Lower lobe of right lung (tissue), 2 donors: Measurements from ENCODE around the gene ABLIM1. TPM values are rescaled to one million over a fixed set of nuclear protein-coding genes. Genes with fewer than 3 reads are reported as not detected.

Experiments used
- ATAC-seq, 2 donors: fragments of 200-7000 bp; cut with Tn5 transposase; one replicate each; pipeline ENCODE4 v1.9.1; 2020 to 2022; ENCODE audit warnings: mild to moderate bottlenecking in 2 of 2, moderate library complexity in 2 of 2
- DNase-seq: peaks from one replicate; pipeline ENCODE4 v3.0.0-alpha.2; 2020
- H3K27ac ChIP-seq: fragments of 200-600 bp; one replicate; pipeline ENCODE4 v1.8.0; 2022
- H3K27me3 ChIP-seq: fragments of 200-600 bp; one replicate; pipeline ENCODE4 v1.8.0; 2022; ENCODE audit warnings: low read depth
- H3K36me3 ChIP-seq: fragments of 200-600 bp; one replicate; pipeline ENCODE4 v1.8.0; 2022; ENCODE audit warnings: mild to moderate bottlenecking
- H3K4me1 ChIP-seq: fragments of 200-600 bp; one replicate; pipeline ENCODE4 v1.8.0; 2022
- H3K4me3 ChIP-seq: fragments of 200-600 bp; one replicate; pipeline ENCODE4 v1.8.0; 2022; ENCODE audit warnings: mild to moderate bottlenecking
- H3K9me3 ChIP-seq: fragments of 200-600 bp; one replicate; pipeline ENCODE4 v1.8.0; 2022
- CTCF ChIP-seq: fragments of 200-600 bp; IDR thresholded peaks from one replicate; pipeline ENCODE4 v1.8.0; 2022; ENCODE audit warnings: antibody characterized with exemption, mild to moderate bottlenecking
- intact Hi-C: fragments of 100-400 bp; cut with DNase I; formaldehyde crosslinking; loops from one replicate; pipeline ENCODE4 v1.11.0; 2022
- total RNA-seq: library from RNA; stranded (reverse); fragmentation: NEBNext Ultra II Directional; extraction: Animal tissue kit (Norgen Biotek cat#: 25700); gene quantifications from one replicate; pipeline ENCODE4 v1.2.1, GENCODE V29; 2021
- donor health status: DM: no; HTN: yes; CAD: no; lungs with severe emphysema.

ABLIM1 gene
- total RNA-seq, 1 donor from 2014 or later: 106 TPM

- no peaks in the 10 kb centered on the region for H3K4me1 ChIP-seq
- H3K27me3 ChIP-seq: no peaks in the 10 kb centered on the region
- no peak overlapping the region for H3K27ac ChIP-seq
- H3K4me3 ChIP-seq: no peak overlapping the region
- peak; percentile 74 for DNase-seq
- intact Hi-C loops: loop anchor here (10.0 kb wide), 1 partner anchor 54 kb away; no protein-coding TSS in a partner anchor
- H3K9me3 ChIP-seq: no peaks in the 10 kb centered on the region
- peaks cover 24% of the 10 kb centered on the region for H3K36me3 ChIP-seq
- peak; percentile 96 for TF ChIP-seq CTCF
- ATAC-seq: peak; percentile 87 to 95
Measured at GRCh38 chr10:114470956-114471905, 186.8 kb downstream of the ABLIM1 start.

GRCh38 chr10:114470361-114470760, 187.7 kb downstream of the ABLIM1 start:
- Histone ChIP-seq H3K4me3 (no peak overlapping the region), H3K4me1 (no peaks in the 10 kb centered on the region), H3K27ac (no peak overlapping the region), H3K9me3 (no peaks in the 10 kb centered on the region), H3K27me3 (no peaks in the 10 kb centered on the region), H3K36me3 (peaks cover 28% of the 10 kb centered on the region)
- intact Hi-C loops: loop anchor here (10.0 kb wide), 1 partner anchor 54 kb away; no protein-coding TSS in a partner anchor
- DNase-seq: no peak
- no peak for TF ChIP-seq CTCF
- no peak for ATAC-seq

GRCh38 chr10:114458955-114459354, 199.1 kb downstream of the ABLIM1 start:
- Histone ChIP-seq H3K4me1 (no peaks in the 10 kb centered on the region), H3K4me3 (no peak overlapping the region), H3K27ac (no peak overlapping the region), H3K9me3 (no peaks in the 10 kb centered on the region), H3K27me3 (no peaks in the 10 kb centered on the region), H3K36me3 (peaks cover 39% of the 10 kb centered on the region)
- peak; percentile 54 for TF ChIP-seq CTCF
- intact Hi-C loops: loop anchor here (10.0 kb wide), 1 partner anchor 154 kb away; no protein-coding TSS in a partner anchor
- ATAC-seq (peak; percentile 62 to 79), DNase-seq (peak; percentile 65)

GRCh38 chr10:114458216-114458920, 199.7 kb downstream of the ABLIM1 start:
- H3K9me3 ChIP-seq: no peaks in the 10 kb centered on the region
- H3K4me3 ChIP-seq: no peak overlapping the region
- H3K27ac ChIP-seq: no peak overlapping the region
- no peaks in the 10 kb centered on the region for H3K27me3 ChIP-seq
- peaks cover 33% of the 10 kb centered on the region for H3K36me3 ChIP-seq
- no peak for TF ChIP-seq CTCF
- H3K4me1 ChIP-seq: no peaks in the 10 kb centered on the region
- DNase-seq: no peak
- ATAC-seq: no peak
- intact Hi-C loops: loop anchor here (10.0 kb wide), 1 partner anchor 154 kb away; no protein-coding TSS in a partner anchor

GRCh38 chr10:114453576-114453975, 204.5 kb downstream of the ABLIM1 start:
- intact Hi-C loops: loop anchor here (10.0 kb wide), 1 partner anchor 149 kb away; no protein-coding TSS in a partner anchor
- Histone ChIP-seq H3K4me1 (no peaks in the 10 kb centered on the region), H3K9me3 (no peaks in the 10 kb centered on the region), H3K27me3 (no peaks in the 10 kb centered on the region), H3K4me3 (no peak overlapping the region), H3K36me3 (peaks cover 20% of the 10 kb centered on the region), H3K27ac (no peak overlapping the region)
- no peak for TF ChIP-seq CTCF
- no peak for DNase-seq
- no peak for ATAC-seq
